Skeletal muscle tissue (tissue), 4 donors: ENCODE data around the gene CRIM1. TPM values are rescaled to one million over a fixed set of nuclear protein-coding genes. Genes with fewer than 3 reads are reported as not detected.
"Not testable (repeated sequence)": the region's sequence is repeated elsewhere in the genome, so short reads cannot be mapped to it uniquely, and the experiment has no call there.

Source experiments
- H3K27ac ChIP-seq: one replicate; pipeline ENCODE4 v1.7.0; 2013; ENCODE audit warnings: mild to moderate bottlenecking, low read depth, low read length, inconsistent platforms
- H3K27me3 ChIP-seq, 3 donors: one replicate each; pipeline ENCODE4 v1.7.0; 2013; ENCODE audit warnings: low read length in 3 of 3; ENCODE audit not compliant: control insufficient read depth in 3 of 3, insufficient read depth in 3 of 3
- H3K36me3 ChIP-seq, 3 donors: one replicate each; pipeline ENCODE4 v1.7.0; 2013; ENCODE audit warnings: low read length in 3 of 3; ENCODE audit not compliant: control insufficient read depth in 3 of 3, insufficient read depth in 3 of 3
- H3K4me1 ChIP-seq, 3 donors: one replicate each; pipeline ENCODE4 v1.7.0; 2013; ENCODE audit warnings: low read length in 3 of 3, mild to moderate bottlenecking in 3 of 3; ENCODE audit not compliant: control insufficient read depth in 3 of 3, insufficient read depth in 3 of 3
- H3K4me3 ChIP-seq, 3 donors: one replicate each; pipeline ENCODE4 v1.7.0; 2013; ENCODE audit warnings: low read length in 3 of 3
- H3K9ac ChIP-seq, 3 donors: one replicate each; pipeline ENCODE4 v1.7.0; 2013; ENCODE audit warnings: low read length in 3 of 3, mild to moderate bottlenecking in 3 of 3, moderate library complexity in 2 of 3, low read depth in 1 of 3
- H3K9me3 ChIP-seq, 3 donors: one replicate each; pipeline ENCODE4 v1.7.0; 2013; ENCODE audit warnings: low read length in 3 of 3; ENCODE audit not compliant: control insufficient read depth in 3 of 3
- total RNA-seq: library from RNA; depleted of rRNA; stranded (reverse); fragments of >200 nt; gene quantifications from one replicate; pipeline ENCODE4 v1.2.3, GENCODE V29; 2014
- donor health status: Osteomylitis.

CRIM1 gene
- 44.9 TPM for total RNA-seq

GRCh38 chr2:36355151-36355889 lies at the start of gene CRIM1:
Gene CRIM1 (plus strand): TSS chr2:36355778. CDS start chr2:36356293, 515 bp downstream.
- peak within 1 kb of the TSS; percentile 71 to 87 (median 85) for H3K9ac ChIP-seq
- peak within 1 kb of the TSS; percentile 86 to 97 (median 89) for H3K4me3 ChIP-seq
- peaks cover 18 to 31% (median 25%) of the 10 kb centered on the region in 3 donors for H3K4me1 ChIP-seq
- no peaks in the 10 kb centered on the region for H3K9me3 ChIP-seq
- no peaks in the 10 kb centered on the region for H3K36me3 ChIP-seq
- no peaks in the 10 kb centered on the region for H3K27me3 ChIP-seq
- H3K27ac ChIP-seq, result peak within 1 kb of the TSS; percentile 84

DNA sequence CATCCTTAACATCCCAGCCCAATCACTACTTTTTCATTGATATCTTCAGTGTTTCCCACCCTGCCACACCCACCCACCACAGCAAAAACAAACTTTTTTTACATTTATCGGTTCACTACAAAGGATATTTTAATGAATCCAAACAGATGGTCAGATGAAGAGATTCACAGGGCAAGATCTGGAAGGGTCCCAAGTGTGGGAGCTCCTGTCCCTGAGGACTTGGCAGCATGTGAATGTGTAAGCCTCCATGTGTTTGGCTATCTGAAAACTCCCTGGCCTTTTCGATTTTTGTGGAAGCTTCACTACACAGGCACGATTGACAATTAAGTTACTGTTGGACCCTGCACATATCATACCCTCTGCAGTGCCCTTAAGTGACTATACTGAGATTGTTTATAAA lies 48.1 kb upstream of the CRIM1 start:
- H3K4me1 ChIP-seq, result no peaks in the 10 kb centered on the region

GRCh38 chr2:36310444-36310843 lies 45.1 kb upstream of the CRIM1 start:
- not testable (repeated sequence) for H3K27me3 ChIP-seq, H3K36me3 ChIP-seq, H3K9me3 ChIP-seq

More for the DNA sequence above, 48.1 kb upstream of the CRIM1 start:
- Histone ChIP-seq H3K27ac (no peak overlapping the region), H3K4me3 (no peak overlapping the region), H3K9me3 (no peaks in the 10 kb centered on the region), H3K27me3 (no peaks in the 10 kb centered on the region), H3K36me3 (no peaks in the 10 kb centered on the region), H3K9ac (no peak overlapping the region)

GRCh38 chr2:36318547-36318946 lies 37.0 kb upstream of the CRIM1 start:
- H3K27me3 ChIP-seq, result no peaks in the 10 kb centered on the region
- no peak overlapping the region for H3K9ac ChIP-seq
- H3K9me3 ChIP-seq, result no peaks in the 10 kb centered on the region
- no peaks in the 10 kb centered on the region for H3K36me3 ChIP-seq
- no peak overlapping the region for H3K27ac ChIP-seq
- no peak overlapping the region for H3K4me3 ChIP-seq
- H3K4me1 ChIP-seq, result no peaks in the 10 kb centered on the region

More at GRCh38 chr2:36310444-36310843, 45.1 kb upstream of the CRIM1 start:
- H3K4me3 ChIP-seq, H3K9ac ChIP-seq, H3K4me1 ChIP-seq, H3K27ac ChIP-seq: not testable (repeated sequence)

GRCh38 chr2:36322108-36322507 lies 33.5 kb upstream of the CRIM1 start:
- no peak overlapping the region for H3K27ac ChIP-seq
- no peaks in the 10 kb centered on the region for H3K36me3 ChIP-seq
- H3K4me3 ChIP-seq, result no peak overlapping the region
- no peaks in the 10 kb centered on the region for H3K9me3 ChIP-seq
- no peaks in the 10 kb centered on the region for H3K4me1 ChIP-seq
- no peaks in the 10 kb centered on the region for H3K27me3 ChIP-seq
- no peak overlapping the region for H3K9ac ChIP-seq

DNA sequence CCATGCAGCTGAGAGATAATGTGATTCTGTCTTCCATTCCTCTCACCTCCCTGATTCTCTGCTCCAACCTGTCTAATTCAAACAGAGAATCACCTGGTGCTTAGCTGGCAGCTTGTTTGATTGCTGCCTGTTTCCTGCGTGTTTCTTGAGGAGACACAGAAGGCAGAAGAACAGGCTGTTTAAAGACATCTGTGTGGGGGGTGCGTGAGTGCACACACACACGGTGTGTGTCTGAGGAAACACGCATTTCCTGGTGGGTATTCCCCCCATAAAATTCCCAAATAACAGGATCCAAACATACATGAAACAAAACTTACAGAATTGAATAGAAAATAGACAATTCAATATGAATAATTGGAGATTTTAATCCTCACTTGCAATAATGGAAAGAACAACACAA lies 29.3 kb upstream of the CRIM1 start:
- Histone ChIP-seq H3K27me3 (no peaks in the 10 kb centered on the region), H3K36me3 (no peaks in the 10 kb centered on the region), H3K4me1 (no peaks in the 10 kb centered on the region), H3K4me3 (no peak overlapping the region), H3K9me3 (no peaks in the 10 kb centered on the region), H3K9ac (no peak overlapping the region), H3K27ac (no peak overlapping the region)

DNA sequence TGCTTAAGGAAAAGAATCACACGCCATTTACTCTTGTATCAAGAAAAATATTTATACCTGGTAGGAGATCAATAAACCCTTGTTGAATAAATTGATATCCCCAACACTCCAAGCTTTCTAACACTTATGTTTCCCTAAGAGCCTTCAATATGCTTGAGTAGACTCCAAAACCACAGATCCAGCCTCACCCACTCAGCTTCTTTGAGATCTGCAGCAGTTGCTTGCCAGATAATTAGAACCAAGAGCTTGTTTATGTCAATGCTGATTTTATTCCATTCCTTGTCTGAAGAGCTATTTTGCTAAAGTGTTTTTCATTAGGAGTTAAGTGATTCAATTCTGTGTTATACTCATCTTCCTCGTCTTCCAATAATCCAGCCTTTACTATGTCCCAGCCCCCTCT lies 26.3 kb upstream of the CRIM1 start:
- Histone ChIP-seq H3K27me3 (no peaks in the 10 kb centered on the region), H3K36me3 (no peaks in the 10 kb centered on the region), H3K9ac (no peak overlapping the region), H3K9me3 (no peaks in the 10 kb centered on the region), H3K4me1 (no peaks in the 10 kb centered on the region), H3K27ac (no peak overlapping the region), H3K4me3 (no peak overlapping the region)

DNA sequence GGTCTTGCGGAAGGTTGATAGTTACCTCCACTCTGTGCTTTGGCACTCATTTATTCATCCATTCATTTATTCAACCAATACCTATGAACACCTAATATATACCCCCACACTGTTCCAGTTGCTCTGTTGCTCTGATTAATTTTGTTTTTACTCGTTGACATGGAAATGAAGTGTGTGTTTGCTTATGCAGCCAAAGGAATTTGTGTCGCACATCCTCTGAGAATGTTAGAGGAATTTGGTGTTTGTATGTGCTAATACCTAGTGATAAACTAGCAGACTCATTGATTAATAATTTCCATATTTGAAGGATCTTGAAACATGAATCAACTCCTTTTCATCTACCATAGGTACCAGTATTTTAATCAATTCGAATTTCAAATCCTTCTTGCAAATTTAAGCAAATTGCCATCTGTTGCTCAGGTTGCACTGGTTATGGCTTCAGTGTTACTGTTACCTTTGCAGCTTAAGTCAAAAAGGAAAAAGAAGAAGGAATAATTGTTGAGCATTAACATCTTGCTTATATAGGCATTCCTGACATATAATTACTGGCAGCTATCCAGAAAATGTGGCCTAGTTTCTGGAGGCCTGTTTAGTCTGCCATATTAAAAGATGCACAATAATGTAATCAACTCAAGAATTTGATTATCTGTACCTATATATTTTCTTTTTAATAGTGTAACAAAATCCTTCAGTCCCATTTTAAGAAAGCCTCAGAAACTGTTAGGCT lies 25.7 kb upstream of the CRIM1 start:
- H3K36me3 ChIP-seq, result no peaks in the 10 kb centered on the region
- no peak overlapping the region for H3K9ac ChIP-seq
- no peaks in the 10 kb centered on the region for H3K9me3 ChIP-seq
- H3K27me3 ChIP-seq, result no peaks in the 10 kb centered on the region
- no peaks in the 10 kb centered on the region for H3K4me1 ChIP-seq
- H3K27ac ChIP-seq, result no peak overlapping the region
- no peak overlapping the region for H3K4me3 ChIP-seq

- H3K27ac ChIP-seq, result no peak overlapping the region
- H3K9me3 ChIP-seq, result no peaks in the 10 kb centered on the region
- H3K4me3 ChIP-seq, result no peak overlapping the region
- no peaks in the 10 kb centered on the region for H3K36me3 ChIP-seq
- H3K27me3 ChIP-seq, result no peaks in the 10 kb centered on the region
- no peak overlapping the region for H3K9ac ChIP-seq
- no peaks in the 10 kb centered on the region for H3K4me1 ChIP-seq
Measured at GRCh38 chr2:36330473-36331395, 24.8 kb upstream of the CRIM1 start.
